Eye (tissue), 1 donor: ENCODE data around the gene SLC35G2.
"Not testable (repeated sequence)": the region's sequence is repeated elsewhere in the genome, so short reads cannot be mapped to it uniquely, and the experiment has no call there.

Experiments
- DNase-seq: peaks from one replicate; pipeline ENCODE4 v3.0.0-alpha.2; 2015

The SLC35G2 gene

GRCh38 chr3:136891934-136892855, 73.3 kb downstream of the SLC35G2 start:
- no peak for DNase-seq

- DNase-seq, result no peak
Measured at GRCh38 chr3:136893848-136894443, 75.0 kb downstream of the SLC35G2 start.

GRCh38 chr3:136897171-136897570, 78.2 kb downstream of the SLC35G2 start:
- not testable (repeated sequence) for DNase-seq

GRCh38 chr3:136898549-136898948, 79.6 kb downstream of the SLC35G2 start:
- no peak for DNase-seq

- DNase-seq, result no peak
Measured at GRCh38 chr3:136898954-136899353, 80.0 kb downstream of the SLC35G2 start.

- DNase-seq, result no peak
Measured at GRCh38 chr3:136899622-136900158, 80.8 kb downstream of the SLC35G2 start.

- not testable (repeated sequence) for DNase-seq
Measured at GRCh38 chr3:136900694-136901093, 81.8 kb downstream of the SLC35G2 start.

GRCh38 chr3:136901391-136901790, 82.5 kb downstream of the SLC35G2 start:
- DNase-seq, result no peak

- not testable (repeated sequence) for DNase-seq
Measured at GRCh38 chr3:136902530-136902929, 83.6 kb downstream of the SLC35G2 start.

- DNase-seq, result no peak
Measured at GRCh38 chr3:136903899-136904298, 85.0 kb downstream of the SLC35G2 start.

- DNase-seq, result no peak
Measured at GRCh38 chr3:136904746-136905145, 85.8 kb downstream of the SLC35G2 start.
